A673 (cell line): ENCODE measurements around the gene CASZ1.

Source experiments
- EZH2 ChIP-seq: fragments of 200-600 bp; sonication (generic); IDR thresholded peaks from 2 replicates; pipeline ENCODE4 v1.6.1; 2017; ENCODE audit warnings: borderline replicate concordance, low read depth, mild to moderate bottlenecking, mixed read lengths, antibody characterized with exemption, low read length; ENCODE audit not compliant: poor library complexity, severe bottlenecking
- TF ChIP-seq, protein P1 (sequence below): fragments of 300-800, 200-600 bp; sonication (generic); conservative IDR thresholded peaks from 2 replicates; pipeline ENCODE4 v1.5.1; 2017; ENCODE audit warnings: low read depth, mild to moderate bottlenecking, antibody characterized with exemption, low read length, moderate library complexity, mixed read lengths

- TF ChIP-seq, protein P1, sequence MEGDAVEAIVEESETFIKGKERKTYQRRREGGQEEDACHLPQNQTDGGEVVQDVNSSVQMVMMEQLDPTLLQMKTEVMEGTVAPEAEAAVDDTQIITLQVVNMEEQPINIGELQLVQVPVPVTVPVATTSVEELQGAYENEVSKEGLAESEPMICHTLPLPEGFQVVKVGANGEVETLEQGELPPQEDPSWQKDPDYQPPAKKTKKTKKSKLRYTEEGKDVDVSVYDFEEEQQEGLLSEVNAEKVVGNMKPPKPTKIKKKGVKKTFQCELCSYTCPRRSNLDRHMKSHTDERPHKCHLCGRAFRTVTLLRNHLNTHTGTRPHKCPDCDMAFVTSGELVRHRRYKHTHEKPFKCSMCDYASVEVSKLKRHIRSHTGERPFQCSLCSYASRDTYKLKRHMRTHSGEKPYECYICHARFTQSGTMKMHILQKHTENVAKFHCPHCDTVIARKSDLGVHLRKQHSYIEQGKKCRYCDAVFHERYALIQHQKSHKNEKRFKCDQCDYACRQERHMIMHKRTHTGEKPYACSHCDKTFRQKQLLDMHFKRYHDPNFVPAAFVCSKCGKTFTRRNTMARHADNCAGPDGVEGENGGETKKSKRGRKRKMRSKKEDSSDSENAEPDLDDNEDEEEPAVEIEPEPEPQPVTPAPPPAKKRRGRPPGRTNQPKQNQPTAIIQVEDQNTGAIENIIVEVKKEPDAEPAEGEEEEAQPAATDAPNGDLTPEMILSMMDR = no peak
- no peak for TF ChIP-seq EZH2
Measured at GRCh38 chr1:10655002-10655401, 141.4 kb downstream of the CASZ1 start.
